ENCODE results near the gene ATCAY.

The ATCAY gene

GRCh38 chr19:3844596-3844995 lies 35.9 kb upstream of the ATCAY start:
- TF ChIP-seq CTCF (conservative IDR thresholded peaks at IDR 0.05; ENCODE audit: low read depth, low read length): no peak
- H3K4me3 ChIP-seq (ENCODE audit: low read length): no peak overlapping the region
- peak; percentile 9 for DNase-seq (ENCODE audit: low read depth)

GRCh38 chr19:3849092-3849491 lies 31.4 kb upstream of the ATCAY start:
- peak; percentile 67 for TF ChIP-seq CTCF (conservative IDR thresholded peaks at IDR 0.05; ENCODE audit: low read depth, low read length)
- DNase-seq (ENCODE audit: low read depth): no peak
- H3K4me3 ChIP-seq (ENCODE audit: low read length): no peak overlapping the region

GRCh38 chr19:3849787-3850186 lies 30.7 kb upstream of the ATCAY start:
- DNase-seq (ENCODE audit: low read depth): no peak
- no peak overlapping the region for H3K4me3 ChIP-seq (ENCODE audit: low read length)
- TF ChIP-seq CTCF (conservative IDR thresholded peaks at IDR 0.05; ENCODE audit: low read depth, low read length): no peak

DNA sequence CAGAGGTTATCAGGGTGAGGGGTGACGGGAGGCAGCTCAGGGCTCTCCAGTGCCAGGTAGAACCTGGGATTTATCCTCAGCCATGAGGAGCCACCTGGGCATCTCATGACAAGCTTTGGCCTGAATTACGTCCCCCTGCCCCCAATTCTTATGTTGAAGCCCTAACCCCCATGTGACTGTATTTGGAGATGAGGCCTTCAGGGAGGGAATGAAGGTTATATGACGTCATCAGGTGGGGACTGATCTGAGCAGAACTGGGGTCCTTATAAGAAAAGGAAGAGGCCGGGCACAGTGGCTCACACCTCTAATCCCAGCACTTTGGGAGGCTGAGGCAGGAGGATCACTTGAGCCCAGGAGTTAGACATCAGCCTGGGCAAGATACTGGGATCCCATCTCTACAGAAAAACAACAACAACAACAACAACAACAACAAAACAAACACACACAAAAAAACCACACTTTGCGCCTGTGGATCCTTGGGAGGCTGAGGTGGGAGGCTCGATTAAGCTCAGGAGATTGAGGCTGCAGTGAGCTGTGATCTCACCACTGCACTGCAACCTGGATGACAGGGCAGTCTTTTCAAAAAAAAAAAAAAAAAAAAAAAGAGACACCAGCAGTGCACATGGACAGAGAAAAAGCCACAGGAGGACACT lies 30.0 kb upstream of the ATCAY start:
- no peak overlapping the region for H3K4me3 ChIP-seq (ENCODE audit: low read length)
- DNase-seq (ENCODE audit: low read depth): no peak
- TF ChIP-seq CTCF (conservative IDR thresholded peaks at IDR 0.05; ENCODE audit: low read depth, low read length): no peak

GRCh38 chr19:3851254-3852176 lies 29.0 kb upstream of the ATCAY start:
- TF ChIP-seq CTCF (conservative IDR thresholded peaks at IDR 0.05; ENCODE audit: low read depth, low read length): no peak
- no peak overlapping the region for H3K4me3 ChIP-seq (ENCODE audit: low read length)
- no peak for DNase-seq (ENCODE audit: low read depth)

DNA sequence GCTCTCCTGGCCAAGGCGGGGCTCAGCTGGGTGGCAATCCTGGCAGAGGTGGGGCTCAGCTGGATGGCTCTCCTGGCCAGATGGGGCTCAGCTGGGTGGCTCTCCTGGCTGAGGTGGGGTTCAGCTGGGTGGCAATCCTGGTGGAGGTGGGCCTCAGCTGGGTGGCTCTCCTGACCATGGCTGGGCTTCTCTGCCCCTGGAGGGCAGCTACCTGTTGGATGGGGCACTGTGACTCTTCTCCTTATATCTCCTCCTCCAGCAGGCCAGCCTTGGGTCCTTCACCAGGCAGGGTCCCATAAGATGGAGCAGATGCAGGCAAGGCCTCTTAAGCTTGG lies 28.3 kb upstream of the ATCAY start:
- TF ChIP-seq CTCF (conservative IDR thresholded peaks at IDR 0.05; ENCODE audit: low read depth, low read length): no peak
- no peak overlapping the region for H3K4me3 ChIP-seq (ENCODE audit: low read length)
- no peak for DNase-seq (ENCODE audit: low read depth)

Measured in retinal pigment epithelial cell (primary cell).